ENCODE data around the gene PPFIBP1. TPM values are rescaled to one million over a fixed set of nuclear protein-coding genes. Genes with fewer than 3 reads are reported as not detected.

Gene PPFIBP1
- total RNA-seq, 5 donors from 2014 or later (not counting 1 experiment from before 2014, with no cell fraction given) = 4.1 to 6.1 (median 5.8) TPM

GRCh38 chr12:27564612-27565213 is 40.7 kb downstream of the PPFIBP1 start:
- no peaks in the 10 kb centered on the region for H3K36me3 ChIP-seq (ENCODE audit: control insufficient read depth in 2 of 2, extremely low read depth in 1 of 2, insufficient read depth in 1 of 2, low read length in 1 of 2)
- no peak overlapping the region for H3K4me3 ChIP-seq (ENCODE audit: control insufficient read depth in 1 of 2, extremely low read depth in 1 of 2, low read length in 1 of 2)
- H3K27me3 ChIP-seq (replicated peaks in 1 of 2; ENCODE audit: control insufficient read depth in 2 of 2, extremely low read depth in 1 of 2, insufficient read depth in 2 of 2, low read length in 1 of 2) = no peaks in the 10 kb centered on the region
- DNase-seq = no peak
- no peak for ATAC-seq (replicated peaks in 1 of 4)
- no peaks in the 10 kb centered on the region for H3K4me1 ChIP-seq (ENCODE audit: control insufficient read depth in 1 of 2, extremely low read depth in 1 of 2, insufficient read depth in 2 of 2, low read length in 2 of 2)
- 94% methylated on average over 8 of the region's 9 CpGs for WGBS (ENCODE audit: insufficient coverage)
- H3K9me3 ChIP-seq = no peaks in the 10 kb centered on the region
- peaks cover 0 to 3% of the 10 kb centered on the region in 2 donors for H3K27me3 Mint-ChIP-seq
- CTCF ChIA-PET = no interaction called here
- no peaks in the 10 kb centered on the region for H3K9me3 Mint-ChIP-seq
- no peak overlapping the region for H3K4me3 Mint-ChIP-seq
- no peak overlapping the region for H3K27ac ChIP-seq (ENCODE audit: low read length)
- H3K27ac Mint-ChIP-seq = no peak overlapping the region
- peaks cover 0 to 2% (median 0%) of the 10 kb centered on the region in 3 donors for H3K4me1 Mint-ChIP-seq
- H3K36me3 Mint-ChIP-seq = no peaks in the 10 kb centered on the region
- POLR2A ChIA-PET = no interaction called here

- H3K27ac Mint-ChIP-seq = no peak overlapping the region
- DNase-seq (peak in 1 of 35 experiments; percentile 3), ATAC-seq (replicated peaks in 1 of 4) (no peak)
- H3K27me3 Mint-ChIP-seq = peaks cover 0 to 5% of the 10 kb centered on the region in 2 donors
- Histone ChIP-seq H3K27me3 (replicated peaks in 1 of 2; ENCODE audit: control insufficient read depth in 2 of 2, extremely low read depth in 1 of 2, insufficient read depth in 2 of 2, low read length in 1 of 2) (no peaks in the 10 kb centered on the region), H3K9me3 (no peaks in the 10 kb centered on the region), H3K36me3 (ENCODE audit: control insufficient read depth in 2 of 2, extremely low read depth in 1 of 2, insufficient read depth in 1 of 2, low read length in 1 of 2) (no peaks in the 10 kb centered on the region), H3K27ac (ENCODE audit: low read length) (no peak overlapping the region), H3K4me1 (ENCODE audit: control insufficient read depth in 1 of 2, extremely low read depth in 1 of 2, insufficient read depth in 2 of 2, low read length in 2 of 2) (no peaks in the 10 kb centered on the region), H3K4me3 (ENCODE audit: control insufficient read depth in 1 of 2, extremely low read depth in 1 of 2, low read length in 1 of 2) (no peak overlapping the region)
- H3K4me1 Mint-ChIP-seq = peaks cover 0 to 2% (median 0%) of the 10 kb centered on the region in 3 donors
- WGBS (ENCODE audit: insufficient coverage) = no CpG with 5 or more reads among the region's 2 CpGs
- ChIA-PET CTCF (interaction anchor here in 1 of 2 donors (0.8 kb wide), 1 partner anchor 131 kb away, joined by 7 read pairs; no protein-coding TSS in a partner anchor), POLR2A (no interaction called here)
- no peaks in the 10 kb centered on the region for H3K9me3 Mint-ChIP-seq
- H3K4me3 Mint-ChIP-seq = no peak overlapping the region
- no peaks in the 10 kb centered on the region for H3K36me3 Mint-ChIP-seq
Observed at GRCh38 chr12:27566159-27566558, 42.2 kb downstream of the PPFIBP1 start.

GRCh38 chr12:27566626-27567025 is 42.6 kb downstream of the PPFIBP1 start:
- ChIA-PET POLR2A (no interaction called here), CTCF (interaction anchor here in 1 of 2 donors (0.8 kb wide), 1 partner anchor 132 kb away, joined by 7 read pairs; no protein-coding TSS in a partner anchor)
- no peaks in the 10 kb centered on the region for H3K9me3 Mint-ChIP-seq
- no CpG with 5 or more reads among the region's 2 CpGs for WGBS (ENCODE audit: insufficient coverage)
- no peaks in the 10 kb centered on the region for H3K4me1 ChIP-seq (ENCODE audit: control insufficient read depth in 1 of 2, extremely low read depth in 1 of 2, insufficient read depth in 2 of 2, low read length in 2 of 2)
- H3K9me3 ChIP-seq = no peaks in the 10 kb centered on the region
- no peak overlapping the region for H3K27ac ChIP-seq (ENCODE audit: low read length)
- H3K36me3 ChIP-seq (ENCODE audit: control insufficient read depth in 2 of 2, extremely low read depth in 1 of 2, insufficient read depth in 1 of 2, low read length in 1 of 2) = no peaks in the 10 kb centered on the region
- no peak overlapping the region for H3K4me3 ChIP-seq (ENCODE audit: control insufficient read depth in 1 of 2, extremely low read depth in 1 of 2, low read length in 1 of 2)
- no peaks in the 10 kb centered on the region for H3K27me3 ChIP-seq (replicated peaks in 1 of 2; ENCODE audit: control insufficient read depth in 2 of 2, extremely low read depth in 1 of 2, insufficient read depth in 2 of 2, low read length in 1 of 2)
- H3K27ac Mint-ChIP-seq = no peak overlapping the region
- H3K27me3 Mint-ChIP-seq = peaks cover 0 to 5% of the 10 kb centered on the region in 2 donors
- H3K36me3 Mint-ChIP-seq = no peaks in the 10 kb centered on the region
- peaks cover 0 to under 1% (median 0%) of the 10 kb centered on the region in 3 donors for H3K4me1 Mint-ChIP-seq
- H3K4me3 Mint-ChIP-seq = no peak overlapping the region
- ATAC-seq (replicated peaks in 1 of 4) (no peak), DNase-seq (no peak)

- no peaks in the 10 kb centered on the region for H3K9me3 ChIP-seq
- ChIA-PET CTCF (no interaction called here), POLR2A (no interaction called here)
- H3K4me3 ChIP-seq (ENCODE audit: control insufficient read depth in 1 of 2, extremely low read depth in 1 of 2, low read length in 1 of 2) = no peak overlapping the region
- WGBS (ENCODE audit: insufficient coverage) = no CpG with 5 or more reads among the region's 1 CpG
- no peaks in the 10 kb centered on the region for H3K27me3 ChIP-seq (replicated peaks in 1 of 2; ENCODE audit: control insufficient read depth in 2 of 2, extremely low read depth in 1 of 2, insufficient read depth in 2 of 2, low read length in 1 of 2)
- H3K36me3 Mint-ChIP-seq = no peaks in the 10 kb centered on the region
- H3K9me3 Mint-ChIP-seq = no peaks in the 10 kb centered on the region
- H3K36me3 ChIP-seq (ENCODE audit: control insufficient read depth in 2 of 2, extremely low read depth in 1 of 2, insufficient read depth in 1 of 2, low read length in 1 of 2) = no peaks in the 10 kb centered on the region
- ATAC-seq (replicated peaks in 1 of 4) = no peak
- no peak overlapping the region for H3K4me3 Mint-ChIP-seq
- H3K27me3 Mint-ChIP-seq = peaks cover 0 to 5% of the 10 kb centered on the region in 2 donors
- H3K27ac Mint-ChIP-seq = no peak overlapping the region
- H3K4me1 Mint-ChIP-seq = peaks cover 0 to 7% (median 4%) of the 10 kb centered on the region in 3 donors
- H3K27ac ChIP-seq (ENCODE audit: low read length) = no peak overlapping the region
- H3K4me1 ChIP-seq (ENCODE audit: control insufficient read depth in 1 of 2, extremely low read depth in 1 of 2, insufficient read depth in 2 of 2, low read length in 2 of 2) = no peaks in the 10 kb centered on the region
- no peak for DNase-seq
Observed at GRCh38 chr12:27571463-27571862, 47.5 kb downstream of the PPFIBP1 start.

GRCh38 chr12:27572486-27573255 is 48.7 kb downstream of the PPFIBP1 start:
- Histone ChIP-seq H3K4me3 (ENCODE audit: control insufficient read depth in 1 of 2, extremely low read depth in 1 of 2, low read length in 1 of 2) (no peak overlapping the region), H3K9me3 (no peaks in the 10 kb centered on the region), H3K27ac (ENCODE audit: low read length) (no peak overlapping the region), H3K27me3 (replicated peaks in 1 of 2; ENCODE audit: control insufficient read depth in 2 of 2, extremely low read depth in 1 of 2, insufficient read depth in 2 of 2, low read length in 1 of 2) (no peaks in the 10 kb centered on the region), H3K4me1 (ENCODE audit: control insufficient read depth in 1 of 2, extremely low read depth in 1 of 2, insufficient read depth in 2 of 2, low read length in 2 of 2) (no peaks in the 10 kb centered on the region), H3K36me3 (ENCODE audit: control insufficient read depth in 2 of 2, extremely low read depth in 1 of 2, insufficient read depth in 1 of 2, low read length in 1 of 2) (no peaks in the 10 kb centered on the region)
- H3K27me3 Mint-ChIP-seq = peaks cover 0 to 5% of the 10 kb centered on the region in 2 donors
- H3K36me3 Mint-ChIP-seq = peaks cover 1% of the 10 kb centered on the region
- ChIA-PET POLR2A (no interaction called here), CTCF (no interaction called here)
- ATAC-seq (replicated peaks in 1 of 4) (no peak), DNase-seq (no peak)
- no peak overlapping the region for H3K4me3 Mint-ChIP-seq
- no peak overlapping the region for H3K27ac Mint-ChIP-seq
- no peaks in the 10 kb centered on the region for H3K9me3 Mint-ChIP-seq
- no CpG with 5 or more reads among the region's 2 CpGs for WGBS (ENCODE audit: insufficient coverage)
- peaks cover 0 to 7% (median 4%) of the 10 kb centered on the region in 3 donors for H3K4me1 Mint-ChIP-seq

GRCh38 chr12:27573972-27574371 is 50.0 kb downstream of the PPFIBP1 start:
- CTCF ChIA-PET = no interaction called here
- H3K27ac ChIP-seq (ENCODE audit: low read length) = no peak overlapping the region
- H3K36me3 Mint-ChIP-seq = peaks cover 11% of the 10 kb centered on the region

More at GRCh38 chr12:27573972-27574371, 50.0 kb downstream of the PPFIBP1 start:
- ATAC-seq (replicated peaks in 1 of 4) (no peak), DNase-seq (no peak)
- POLR2A ChIA-PET = no interaction called here
- WGBS (ENCODE audit: insufficient coverage) = no CpG with 5 or more reads among the region's 3 CpGs
- Histone ChIP-seq H3K4me1 (ENCODE audit: control insufficient read depth in 1 of 2, extremely low read depth in 1 of 2, insufficient read depth in 2 of 2, low read length in 2 of 2) (no peaks in the 10 kb centered on the region), H3K9me3 (no peaks in the 10 kb centered on the region), H3K4me3 (ENCODE audit: control insufficient read depth in 1 of 2, extremely low read depth in 1 of 2, low read length in 1 of 2) (no peak overlapping the region), H3K36me3 (ENCODE audit: control insufficient read depth in 2 of 2, extremely low read depth in 1 of 2, insufficient read depth in 1 of 2, low read length in 1 of 2) (no peaks in the 10 kb centered on the region), H3K27me3 (replicated peaks in 1 of 2; ENCODE audit: control insufficient read depth in 2 of 2, extremely low read depth in 1 of 2, insufficient read depth in 2 of 2, low read length in 1 of 2) (no peaks in the 10 kb centered on the region)
- peaks cover 0 to 7% (median 4%) of the 10 kb centered on the region in 3 donors for H3K4me1 Mint-ChIP-seq
- H3K27me3 Mint-ChIP-seq = peaks cover 0 to 3% of the 10 kb centered on the region in 2 donors
- H3K27ac Mint-ChIP-seq = no peak overlapping the region
- H3K9me3 Mint-ChIP-seq = no peaks in the 10 kb centered on the region
- H3K4me3 Mint-ChIP-seq = no peak overlapping the region
